SK-N-SH (cell line): ENCODE data around the gene PIF1. TPM values are rescaled to one million over a fixed set of nuclear protein-coding genes. Genes with fewer than 3 reads are reported as not detected.

ENCODE experiments used
- CTCF ChIA-PET: fragments of 300-600, 350-600 bp; formaldehyde crosslinking; extraction: SDS; loops from one replicate; lab custom pipeline; 2021; lab: Yijun Ruan, JAX
- POLR2A ChIA-PET: fragments of 350-600 bp; sonication (Branson Sonifier 250); formaldehyde crosslinking; extraction: SDS; loops from one replicate; lab custom pipeline; 2020; ENCODE audit warnings: antibody characterized with exemption, inconsistent platforms; lab: Yijun Ruan, JAX
- DNase-seq: peaks from one replicate; pipeline ENCODE4 v3.0.0; 2012
- H2AFZ ChIP-seq: fragments of 200-600 bp; sonication (generic); 2 replicates; pipeline ENCODE4 v1.8.1; 2016; ENCODE audit warnings: antibody characterized with exemption, mild to moderate bottlenecking, low read depth
- H3F3A ChIP-seq: fragments of 200-600 bp; sonication (generic); replicated peaks from 2 replicates; pipeline ENCODE3; 2016; ENCODE audit warnings: antibody characterized with exemption, mild to moderate bottlenecking; ENCODE audit not compliant: insufficient read depth
- H3K27ac ChIP-seq, 2 experiments: fragments of 200-500 bp in 1 of 2; fragments of 200-600 bp in 1 of 2; sonication (Bioruptor generic) in 1 of 2; sonication (generic), shearing (Covaris generic) in 1 of 2; 2 replicates each; pipeline versions ENCODE4 v1.5.1 to v1.6.1; 2014 to 2016; ENCODE audit warnings: low read depth in 2 of 2, inconsistent platforms in 1 of 2, low read length in 1 of 2, mild to moderate bottlenecking in 1 of 2, mixed read lengths in 1 of 2
- H3K27me3 ChIP-seq: fragments of 200-600 bp; sonication (generic), shearing (Covaris generic); 2 replicates; pipeline ENCODE4 v1.6.1; 2016; ENCODE audit warnings: mixed run types; ENCODE audit not compliant: insufficient read depth
- H3K36me3 ChIP-seq, 2 experiments: fragments of 200-500 bp in 1 of 2; fragments of 200-600 bp in 1 of 2; sonication (Bioruptor generic) in 1 of 2; sonication (generic) in 1 of 2; replicated peaks in 1 of 2; 2 replicates each; pipeline versions ENCODE3 to v1.5.1; 2014 to 2016; ENCODE audit warnings: low read length in 1 of 2, mild to moderate bottlenecking in 1 of 2; ENCODE audit not compliant: insufficient read depth in 2 of 2, control insufficient read depth in 1 of 2
- H3K4me1 ChIP-seq, 2 experiments: fragments of 200-500 bp in 1 of 2; fragments of 200-600 bp in 1 of 2; sonication (Bioruptor generic) in 1 of 2; sonication (generic), shearing (Covaris generic) in 1 of 2; 2 replicates each; pipeline versions ENCODE4 v1.5.1 to v1.6.1; 2014 to 2016; ENCODE audit warnings: low read depth in 1 of 2, low read length in 1 of 2, mixed run types in 1 of 2; ENCODE audit not compliant: insufficient read depth in 2 of 2, control insufficient read depth in 1 of 2
- H3K4me2 ChIP-seq: fragments of 200-600 bp; sonication (generic), shearing (Covaris generic); 2 replicates; pipeline ENCODE4 v1.6.1; 2017; ENCODE audit warnings: mixed run types
- H3K4me3 ChIP-seq, 2 experiments: fragments of 200-500 bp in 1 of 2; fragments of 200-600 bp in 1 of 2; sonication (Bioruptor generic) in 1 of 2; sonication (generic), shearing (Covaris generic) in 1 of 2; 2 replicates each; pipeline versions ENCODE4 v1.5.1 to v1.8.1; 2014 to 2016; ENCODE audit warnings: low read depth in 2 of 2, inconsistent platforms in 1 of 2, low read length in 1 of 2, mild to moderate bottlenecking in 1 of 2, mixed read lengths in 1 of 2, moderate library complexity in 1 of 2
- H3K79me2 ChIP-seq: fragments of 200-600 bp; sonication (generic); 2 replicates; pipeline ENCODE4 v1.8.1; 2017; ENCODE audit warnings: mild to moderate bottlenecking; ENCODE audit not compliant: insufficient read depth
- H3K9ac ChIP-seq: fragments of 200-600 bp; sonication (generic); 2 replicates; pipeline ENCODE4 v1.6.1; 2017; ENCODE audit warnings: mixed run types
- H3K9me2 ChIP-seq: fragments of 200-600 bp; sonication (generic); 2 replicates; pipeline ENCODE4 v1.6.1; 2017; ENCODE audit warnings: mixed run types
- H3K9me3 ChIP-seq: fragments of 200-600 bp; sonication (generic); 2 replicates; pipeline ENCODE4 v1.6.1; 2017; ENCODE audit warnings: mixed run types, mild to moderate bottlenecking, moderate library complexity
- H4K20me1 ChIP-seq: fragments of 200-600 bp; sonication (generic); 2 replicates; pipeline ENCODE4 v1.6.1; 2017; ENCODE audit warnings: mild to moderate bottlenecking, mixed run types; ENCODE audit not compliant: insufficient read depth
- NFIC ChIP-seq: IDR thresholded peaks from 2 replicates; pipeline ENCODE4 v1.4.0; 2012; ENCODE audit warnings: borderline replicate concordance
- POLR2AphosphoS5 ChIP-seq: IDR thresholded peaks from 2 replicates; pipeline ENCODE4 v1.6.1; 2012; ENCODE audit warnings: low read depth, low read length
- RAD21 ChIP-seq: IDR thresholded peaks from 2 replicates; pipeline ENCODE4 v1.6.1; 2012; ENCODE audit warnings: mild to moderate bottlenecking, low read length
- RXRA ChIP-seq: IDR thresholded peaks from 2 replicates; pipeline ENCODE4 v1.4.0; 2012; ENCODE audit warnings: low read depth, mild to moderate bottlenecking, borderline replicate concordance
- SMC3 ChIP-seq: IDR thresholded peaks from 2 replicates; pipeline ENCODE4 v1.6.1; 2012; ENCODE audit warnings: low read depth, low read length, improper control_type of control experiment
- WGBS: methylation state at CpG from one replicate; pipeline ENCODE4 v1.1.6; 2017; ENCODE audit warnings: low lambda C conversion rate; 5-methylcytosine and 5-hydroxymethylcytosine counted together
- polyA plus RNA-seq, 3 experiments: library from polyadenylated mRNA; depleted of rRNA; stranded (reverse); fragments of >200 nt; gene quantifications; 2 replicates each; pipeline ENCODE4 v1.2.3, GENCODE V29; 2012

Gene PIF1
- polyA plus RNA-seq, 1 of the 3 experiments (the other 2 are of a cell fraction), result 12.4 TPM

GRCh38 chr15:64767203-64767602 lies 58.2 kb downstream of the PIF1 start:
- H2AFZ ChIP-seq, result no peak overlapping the region
- H4K20me1 ChIP-seq, result no peaks in the 10 kb centered on the region
- no peaks in the 10 kb centered on the region for H3K9me3 ChIP-seq
- H3K4me2 ChIP-seq, result no peak overlapping the region
- H3K79me2 ChIP-seq, result no peaks in the 10 kb centered on the region
- no peak overlapping the region for H3K9ac ChIP-seq
- H3K9me2 ChIP-seq, result no peaks in the 10 kb centered on the region
- CTCF ChIA-PET, result interaction anchor here (0.9 to 1.9 kb wide), 4 partner anchors 35 to 43 kb away, joined by 3 to 7 read pairs (median 4); no protein-coding TSS in a partner anchor
- POLR2A ChIA-PET, result no interaction called here
- no peaks in the 10 kb centered on the region for H3F3A ChIP-seq
- whole genome bisulfite sequencing, result 98% methylated on average over 5 of the region's 7 CpGs
- H3K4me3 ChIP-seq, result no peak overlapping the region
- DNase-seq, result peak; percentile 45
- TF ChIP-seq RXRA (no peak), RAD21 (peak; percentile 49), SMC3 (peak; percentile 21; the same call in 1 of the 2 replicates)
- no peaks in the 10 kb centered on the region for H3K27me3 ChIP-seq
- no peak overlapping the region for H3K27ac ChIP-seq
- no peaks in the 10 kb centered on the region for H3K36me3 ChIP-seq
- no peaks in the 10 kb centered on the region; a peak in 1 of 4 replicates for H3K4me1 ChIP-seq

GRCh38 chr15:64766058-64766457 lies 59.4 kb downstream of the PIF1 start:
- ChIA-PET CTCF (interaction anchor here (0.7 to 1.9 kb wide), 3 partner anchors 34 to 44 kb away, joined by 3 to 7 read pairs (median 4); no protein-coding TSS in a partner anchor), POLR2A (no interaction called here)
- no peaks in the 10 kb centered on the region for H3K9me2 ChIP-seq
- TF ChIP-seq POLR2AphosphoS5 (no peak), NFIC (no peak)
- no peaks in the 10 kb centered on the region for H4K20me1 ChIP-seq
- H3K9ac ChIP-seq, result no peak overlapping the region
- H2AFZ ChIP-seq, result no peak overlapping the region
- H3K9me3 ChIP-seq, result no peaks in the 10 kb centered on the region
- no peaks in the 10 kb centered on the region for H3K36me3 ChIP-seq
- no peak overlapping the region for H3K4me2 ChIP-seq
- H3F3A ChIP-seq, result no peaks in the 10 kb centered on the region
- no peaks in the 10 kb centered on the region; a peak in 1 of 4 replicates for H3K4me1 ChIP-seq
- H3K27me3 ChIP-seq, result no peaks in the 10 kb centered on the region
- H3K79me2 ChIP-seq, result no peaks in the 10 kb centered on the region
- H3K27ac ChIP-seq, result no peak overlapping the region
- no peak overlapping the region for H3K4me3 ChIP-seq
- no peak for DNase-seq
- 98% methylated on average over 7 of the region's 8 CpGs for WGBS

Other genes with a start within 250 kb of the PIF1 start
- 2.6 and 6.5 TPM in 2 replicates for gene RBPMS2, start 50.1 kb downstream of the PIF1 start, polyA plus RNA-seq (2012; rRNA removed)
- 6.8 and 7.8 TPM in 2 replicates for gene PLEKHO2, start 16.3 kb upstream of the PIF1 start, polyA plus RNA-seq (2012; rRNA removed)
- 7.2 and 8.6 TPM in 2 replicates for gene ANKDD1A, start 86.3 kb upstream of the PIF1 start, polyA plus RNA-seq (2012; rRNA removed)
- 56.5 and 57.1 TPM in 2 replicates for gene SPG21, start 164.3 kb upstream of the PIF1 start, polyA plus RNA-seq (2012; rRNA removed)
- gene MTFMT, start 204.0 kb upstream of the PIF1 start, polyA plus RNA-seq (2012; rRNA removed), result 12.1 and 12.7 TPM in 2 replicates
- gene SLC51B, start 219.7 kb upstream of the PIF1 start, polyA plus RNA-seq (2012; rRNA removed), result not detected in 2 replicates
- gene RASL12, start 242.3 kb upstream of the PIF1 start, polyA plus RNA-seq (2012; rRNA removed), result not detected in 2 replicates